Vagina (tissue), 2 donors: Measurements from ENCODE around the gene TGFBR3.
A peak's percentile ranks its signal among the peaks of the same experiment; 100 is the strongest.

Source experiments
- CTCF ChIP-seq, 3 experiments: fragments of 450-650 bp in 2 of 3; fragments of 200-600 bp in 1 of 3; sonication (generic) in 1 of 3; IDR thresholded peaks; one replicate each; pipeline ENCODE4 v1.5.1; 2017 to 2019; ENCODE audit warnings: antibody characterized with exemption in 3 of 3, mild to moderate bottlenecking in 2 of 3, moderate library complexity in 2 of 3
- POLR2AphosphoS5 ChIP-seq, 2 donors: sonication (generic); formaldehyde crosslinking; IDR thresholded peaks; one replicate each; pipeline ENCODE4 v1.9.0; 2017; ENCODE audit warnings: antibody characterized with exemption in 2 of 2, mild to moderate bottlenecking in 2 of 2, low read depth in 1 of 2; ENCODE audit not compliant: insufficient read depth in 1 of 2

GRCh38 chr1:91697861-91698260 lies 188.1 kb downstream of the TGFBR3 start:
- TF ChIP-seq CTCF (IDR thresholded peaks at IDR 0.05) (no peak), POLR2AphosphoS5 (IDR thresholded peaks at IDR 0.05; ENCODE audit: insufficient read depth in 1 of 2, low read depth in 1 of 2) (peak in 1 of 2 donors; percentile 52)
